ENCODE results near the gene BCORL1. TPM values are rescaled to one million over a fixed set of nuclear protein-coding genes. Genes with fewer than 3 reads are reported as not detected.
A peak's percentile ranks its signal among the peaks of the same experiment; 100 is the strongest.

BCORL1 gene
- polyA plus RNA-seq, 1 donor from 2014 or later: 1.0 TPM

DNA sequence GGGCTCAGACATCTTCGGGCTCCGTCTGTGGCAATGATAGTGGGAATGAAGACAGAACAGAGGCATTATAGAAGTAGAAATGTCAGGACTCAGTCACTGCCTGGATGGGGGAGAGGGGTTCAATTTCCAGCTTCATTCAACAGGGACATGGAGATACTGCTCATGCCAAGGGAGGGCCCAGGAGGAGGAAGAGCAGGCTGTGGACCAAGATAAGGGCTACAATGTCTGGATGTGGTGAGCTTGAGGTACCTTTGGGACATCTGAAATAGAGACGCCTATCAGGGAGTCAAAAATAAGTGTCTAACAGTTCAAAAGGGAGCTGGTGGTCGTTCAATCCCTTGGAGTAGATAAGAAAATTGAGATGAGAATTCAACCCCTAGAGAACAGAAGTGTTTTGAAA is 93.3 kb downstream of the BCORL1 start:
- H3K27me3 ChIP-seq (ENCODE audit: insufficient read depth, low read depth, low read length): no peaks in the 10 kb centered on the region
- H3K4me2 ChIP-seq (ENCODE audit: low read length): no peak overlapping the region
- no peak overlapping the region for H3K9ac ChIP-seq (ENCODE audit: low read length)
- no peaks in the 10 kb centered on the region for H4K20me1 ChIP-seq (ENCODE audit: insufficient read depth)
- H3K4me3 ChIP-seq (ENCODE audit: low read length): no peak overlapping the region
- no peaks in the 10 kb centered on the region for H3K36me3 ChIP-seq (ENCODE audit: insufficient read depth, low read length)
- no peak overlapping the region for H3K27ac ChIP-seq (ENCODE audit: low read length)
- H3F3A ChIP-seq (ENCODE audit: insufficient read depth, low read length, poor library complexity, severe bottlenecking): no peaks in the 10 kb centered on the region
- H3K9me3 ChIP-seq (ENCODE audit: low read length): no peaks in the 10 kb centered on the region
- no peaks in the 10 kb centered on the region for H3K79me2 ChIP-seq (replicated peaks; ENCODE audit: insufficient read depth, low read length)
- no peak overlapping the region for H2AFZ ChIP-seq (ENCODE audit: low read depth, low read length)
- TF ChIP-seq TAF1 (IDR thresholded peaks at IDR 0.05; ENCODE audit: low read depth): no peak
- no peak for TF ChIP-seq RAD21 (conservative IDR thresholded peaks at IDR 0.05)
- no peak for TF ChIP-seq MXI1 (conservative IDR thresholded peaks at IDR 0.05; ENCODE audit: poor library complexity, severe bottlenecking)
- TF ChIP-seq EP300 (conservative IDR thresholded peaks at IDR 0.05; ENCODE audit: poor library complexity, severe bottlenecking): no peak
- TF ChIP-seq, protein P1, sequence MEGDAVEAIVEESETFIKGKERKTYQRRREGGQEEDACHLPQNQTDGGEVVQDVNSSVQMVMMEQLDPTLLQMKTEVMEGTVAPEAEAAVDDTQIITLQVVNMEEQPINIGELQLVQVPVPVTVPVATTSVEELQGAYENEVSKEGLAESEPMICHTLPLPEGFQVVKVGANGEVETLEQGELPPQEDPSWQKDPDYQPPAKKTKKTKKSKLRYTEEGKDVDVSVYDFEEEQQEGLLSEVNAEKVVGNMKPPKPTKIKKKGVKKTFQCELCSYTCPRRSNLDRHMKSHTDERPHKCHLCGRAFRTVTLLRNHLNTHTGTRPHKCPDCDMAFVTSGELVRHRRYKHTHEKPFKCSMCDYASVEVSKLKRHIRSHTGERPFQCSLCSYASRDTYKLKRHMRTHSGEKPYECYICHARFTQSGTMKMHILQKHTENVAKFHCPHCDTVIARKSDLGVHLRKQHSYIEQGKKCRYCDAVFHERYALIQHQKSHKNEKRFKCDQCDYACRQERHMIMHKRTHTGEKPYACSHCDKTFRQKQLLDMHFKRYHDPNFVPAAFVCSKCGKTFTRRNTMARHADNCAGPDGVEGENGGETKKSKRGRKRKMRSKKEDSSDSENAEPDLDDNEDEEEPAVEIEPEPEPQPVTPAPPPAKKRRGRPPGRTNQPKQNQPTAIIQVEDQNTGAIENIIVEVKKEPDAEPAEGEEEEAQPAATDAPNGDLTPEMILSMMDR (IDR thresholded peaks at IDR 0.05; ENCODE audit: poor library complexity, severe bottlenecking): no peak
- no peak for TF ChIP-seq POLR2AphosphoS5 (IDR thresholded peaks at IDR 0.05)
- no peak for TF ChIP-seq EZH2 (IDR thresholded peaks at IDR 0.05; ENCODE audit: borderline replicate concordance, insufficient read depth, low read length, poor library complexity, severe bottlenecking)
- no peak for TF ChIP-seq SMC3 (conservative IDR thresholded peaks at IDR 0.05; ENCODE audit: poor library complexity)
- TF ChIP-seq, protein P2, sequence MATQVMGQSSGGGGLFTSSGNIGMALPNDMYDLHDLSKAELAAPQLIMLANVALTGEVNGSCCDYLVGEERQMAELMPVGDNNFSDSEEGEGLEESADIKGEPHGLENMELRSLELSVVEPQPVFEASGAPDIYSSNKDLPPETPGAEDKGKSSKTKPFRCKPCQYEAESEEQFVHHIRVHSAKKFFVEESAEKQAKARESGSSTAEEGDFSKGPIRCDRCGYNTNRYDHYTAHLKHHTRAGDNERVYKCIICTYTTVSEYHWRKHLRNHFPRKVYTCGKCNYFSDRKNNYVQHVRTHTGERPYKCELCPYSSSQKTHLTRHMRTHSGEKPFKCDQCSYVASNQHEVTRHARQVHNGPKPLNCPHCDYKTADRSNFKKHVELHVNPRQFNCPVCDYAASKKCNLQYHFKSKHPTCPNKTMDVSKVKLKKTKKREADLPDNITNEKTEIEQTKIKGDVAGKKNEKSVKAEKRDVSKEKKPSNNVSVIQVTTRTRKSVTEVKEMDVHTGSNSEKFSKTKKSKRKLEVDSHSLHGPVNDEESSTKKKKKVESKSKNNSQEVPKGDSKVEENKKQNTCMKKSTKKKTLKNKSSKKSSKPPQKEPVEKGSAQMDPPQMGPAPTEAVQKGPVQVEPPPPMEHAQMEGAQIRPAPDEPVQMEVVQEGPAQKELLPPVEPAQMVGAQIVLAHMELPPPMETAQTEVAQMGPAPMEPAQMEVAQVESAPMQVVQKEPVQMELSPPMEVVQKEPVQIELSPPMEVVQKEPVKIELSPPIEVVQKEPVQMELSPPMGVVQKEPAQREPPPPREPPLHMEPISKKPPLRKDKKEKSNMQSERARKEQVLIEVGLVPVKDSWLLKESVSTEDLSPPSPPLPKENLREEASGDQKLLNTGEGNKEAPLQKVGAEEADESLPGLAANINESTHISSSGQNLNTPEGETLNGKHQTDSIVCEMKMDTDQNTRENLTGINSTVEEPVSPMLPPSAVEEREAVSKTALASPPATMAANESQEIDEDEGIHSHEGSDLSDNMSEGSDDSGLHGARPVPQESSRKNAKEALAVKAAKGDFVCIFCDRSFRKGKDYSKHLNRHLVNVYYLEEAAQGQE (IDR thresholded peaks at IDR 0.05; ENCODE audit: borderline replicate concordance): no peak
- H3K9me2 ChIP-seq (ENCODE audit: insufficient read depth, low read length): no peaks in the 10 kb centered on the region

DNA sequence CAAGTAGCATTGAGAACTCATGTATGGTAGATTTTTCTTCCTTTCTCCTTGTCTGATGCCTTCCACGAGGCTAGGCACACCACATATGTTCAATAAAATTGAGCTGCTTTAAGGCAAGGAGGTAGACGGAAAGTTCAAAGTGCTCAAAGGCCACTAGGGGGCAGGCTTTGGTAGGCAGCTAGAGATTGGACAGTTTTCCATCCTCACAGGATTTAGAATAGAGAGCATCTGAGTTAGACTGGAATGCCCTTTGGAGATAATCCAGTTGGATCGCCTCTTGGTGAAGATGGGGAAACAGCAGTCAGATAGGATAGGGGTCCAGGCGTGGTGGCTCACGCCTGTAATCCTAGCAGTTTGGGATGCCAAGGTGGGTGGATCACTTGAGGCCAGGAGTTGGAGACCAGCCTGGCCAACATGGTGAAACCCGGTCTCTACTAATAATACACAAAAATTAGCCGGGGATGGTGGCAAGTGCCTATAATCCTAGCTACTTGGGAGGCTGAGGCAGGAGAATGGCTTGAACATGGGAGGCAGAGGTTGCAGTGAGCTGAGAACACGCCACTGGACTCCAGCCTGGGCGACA is 97.5 kb downstream of the BCORL1 start:
- Histone ChIP-seq H2AFZ (ENCODE audit: low read depth, low read length) (no peak overlapping the region), H3K9me2 (ENCODE audit: insufficient read depth, low read length) (no peaks in the 10 kb centered on the region), H3K79me2 (replicated peaks; ENCODE audit: insufficient read depth, low read length) (no peaks in the 10 kb centered on the region), H3F3A (ENCODE audit: insufficient read depth, low read length, poor library complexity, severe bottlenecking) (no peaks in the 10 kb centered on the region), H3K4me3 (ENCODE audit: low read length) (no peak overlapping the region), H3K36me3 (ENCODE audit: insufficient read depth, low read length) (no peaks in the 10 kb centered on the region), H3K9me3 (ENCODE audit: low read length) (no peaks in the 10 kb centered on the region), H3K27ac (ENCODE audit: low read length) (no peak overlapping the region), H3K4me2 (ENCODE audit: low read length) (no peak overlapping the region), H4K20me1 (ENCODE audit: insufficient read depth) (no peaks in the 10 kb centered on the region), H3K27me3 (ENCODE audit: insufficient read depth, low read depth, low read length) (no peaks in the 10 kb centered on the region), H3K9ac (ENCODE audit: low read length) (no peak overlapping the region)
- TF ChIP-seq MXI1 (conservative IDR thresholded peaks at IDR 0.05; ENCODE audit: poor library complexity, severe bottlenecking) (no peak), EP300 (conservative IDR thresholded peaks at IDR 0.05; ENCODE audit: poor library complexity, severe bottlenecking) (no peak), TAF1 (IDR thresholded peaks at IDR 0.05; ENCODE audit: low read depth) (no peak), RAD21 (conservative IDR thresholded peaks at IDR 0.05) (peak; percentile 73), SMC3 (conservative IDR thresholded peaks at IDR 0.05; ENCODE audit: poor library complexity) (peak; percentile 65), EZH2 (IDR thresholded peaks at IDR 0.05; ENCODE audit: borderline replicate concordance, insufficient read depth, low read length, poor library complexity, severe bottlenecking) (no peak), POLR2AphosphoS5 (IDR thresholded peaks at IDR 0.05) (no peak)
- TF ChIP-seq, protein P1 (IDR thresholded peaks at IDR 0.05; ENCODE audit: poor library complexity, severe bottlenecking): peak; percentile 71
- TF ChIP-seq, protein P2 (IDR thresholded peaks at IDR 0.05; ENCODE audit: borderline replicate concordance): no peak

All from neural cell (in vitro differentiated cells).